ENCODE results near the gene FAP.

The FAP gene

GRCh38 chr2:162226836-162227235 is 16.4 kb downstream of the FAP start:
- intact Hi-C loops (cut with micrococcal nuclease): no loop called here
- Mint-ChIP-seq H3K4me3 (no peak overlapping the region), H3K27me3 (no peaks in the 10 kb centered on the region), H3K36me3 (ENCODE audit: low read depth) (no peaks in the 10 kb centered on the region), H3K9me3 (no peaks in the 10 kb centered on the region), H3K27ac (no peak overlapping the region), H3K4me1 (ENCODE audit: low read depth) (peaks cover 6% of the 10 kb centered on the region)

- no peak overlapping the region for H3K27ac Mint-ChIP-seq
- peaks cover 6% of the 10 kb centered on the region for H3K4me1 Mint-ChIP-seq (ENCODE audit: low read depth)
- intact Hi-C loops (cut with micrococcal nuclease): loop anchor here (1.0 to 5.0 kb wide), 3 partner anchors 41 to 77 kb away; partner anchors contain the start of gene GCG
- H3K9me3 Mint-ChIP-seq: no peaks in the 10 kb centered on the region
- no peak overlapping the region for H3K4me3 Mint-ChIP-seq
- H3K27me3 Mint-ChIP-seq: no peaks in the 10 kb centered on the region
- H3K36me3 Mint-ChIP-seq (ENCODE audit: low read depth): no peaks in the 10 kb centered on the region
Measured at GRCh38 chr2:162221064-162221463, 22.2 kb downstream of the FAP start.

- H3K4me1 Mint-ChIP-seq (ENCODE audit: low read depth): peaks cover 6% of the 10 kb centered on the region
- no peaks in the 10 kb centered on the region for H3K9me3 Mint-ChIP-seq
- intact Hi-C loops (cut with micrococcal nuclease): loop anchor here (5.0 kb wide), 2 partner anchors 42 to 68 kb away; partner anchors contain the start of gene GCG
- no peak overlapping the region for H3K27ac Mint-ChIP-seq
- no peaks in the 10 kb centered on the region for H3K36me3 Mint-ChIP-seq (ENCODE audit: low read depth)
- H3K4me3 Mint-ChIP-seq: no peak overlapping the region
- H3K27me3 Mint-ChIP-seq: no peaks in the 10 kb centered on the region
Measured at GRCh38 chr2:162220368-162220767, 22.9 kb downstream of the FAP start.

GRCh38 chr2:162219426-162219825 is 23.8 kb downstream of the FAP start:
- no peaks in the 10 kb centered on the region for H3K36me3 Mint-ChIP-seq (ENCODE audit: low read depth)
- H3K27me3 Mint-ChIP-seq: no peaks in the 10 kb centered on the region
- no peaks in the 10 kb centered on the region for H3K9me3 Mint-ChIP-seq
- intact Hi-C loops (cut with micrococcal nuclease): no loop called here
- no peak overlapping the region for H3K27ac Mint-ChIP-seq
- peaks cover 6% of the 10 kb centered on the region for H3K4me1 Mint-ChIP-seq (ENCODE audit: low read depth)
- H3K4me3 Mint-ChIP-seq: no peak overlapping the region

GRCh38 chr2:162217598-162217997 is 25.6 kb downstream of the FAP start:
- Mint-ChIP-seq H3K9me3 (no peaks in the 10 kb centered on the region), H3K27ac (no peak overlapping the region), H3K27me3 (no peaks in the 10 kb centered on the region), H3K4me1 (ENCODE audit: low read depth) (peaks cover 2% of the 10 kb centered on the region), H3K4me3 (no peak overlapping the region), H3K36me3 (ENCODE audit: low read depth) (no peaks in the 10 kb centered on the region)
- intact Hi-C loops (cut with micrococcal nuclease): no loop called here

GRCh38 chr2:162215162-162215561 is 28.1 kb downstream of the FAP start:
- intact Hi-C loops (cut with micrococcal nuclease): no loop called here
- Mint-ChIP-seq H3K36me3 (ENCODE audit: low read depth) (no peaks in the 10 kb centered on the region), H3K9me3 (no peaks in the 10 kb centered on the region), H3K27me3 (no peaks in the 10 kb centered on the region), H3K4me1 (ENCODE audit: low read depth) (no peaks in the 10 kb centered on the region), H3K4me3 (no peak overlapping the region), H3K27ac (no peak overlapping the region)

- H3K27ac Mint-ChIP-seq: no peak overlapping the region
- H3K4me3 Mint-ChIP-seq: no peak overlapping the region
- no peaks in the 10 kb centered on the region for H3K36me3 Mint-ChIP-seq (ENCODE audit: low read depth)
- no peaks in the 10 kb centered on the region for H3K9me3 Mint-ChIP-seq
- H3K4me1 Mint-ChIP-seq (ENCODE audit: low read depth): no peaks in the 10 kb centered on the region
- intact Hi-C loops (cut with micrococcal nuclease): no loop called here
- H3K27me3 Mint-ChIP-seq: no peaks in the 10 kb centered on the region
Measured at GRCh38 chr2:162212366-162212765, 30.9 kb downstream of the FAP start.

- Mint-ChIP-seq H3K27ac (no peak overlapping the region), H3K4me1 (ENCODE audit: low read depth) (no peaks in the 10 kb centered on the region), H3K36me3 (ENCODE audit: low read depth) (no peaks in the 10 kb centered on the region), H3K9me3 (no peaks in the 10 kb centered on the region), H3K4me3 (no peak overlapping the region), H3K27me3 (no peaks in the 10 kb centered on the region)
- intact Hi-C loops (cut with micrococcal nuclease): no loop called here
Measured at GRCh38 chr2:162211732-162212131, 31.5 kb downstream of the FAP start.

GRCh38 chr2:162210385-162210784 is 32.9 kb downstream of the FAP start:
- H3K27ac Mint-ChIP-seq: no peak overlapping the region
- H3K4me3 Mint-ChIP-seq: no peak overlapping the region

GRCh38 chr2:162202203-162202602 is 41.0 kb downstream of the FAP start:
- H3K4me3 Mint-ChIP-seq: no peak overlapping the region
- intact Hi-C loops (cut with micrococcal nuclease): no loop called here
- no peaks in the 10 kb centered on the region for H3K9me3 Mint-ChIP-seq
- no peak overlapping the region for H3K27ac Mint-ChIP-seq
- no peaks in the 10 kb centered on the region for H3K4me1 Mint-ChIP-seq (ENCODE audit: low read depth)
- H3K36me3 Mint-ChIP-seq (ENCODE audit: low read depth): no peaks in the 10 kb centered on the region
- no peaks in the 10 kb centered on the region for H3K27me3 Mint-ChIP-seq

More at GRCh38 chr2:162210385-162210784, 32.9 kb downstream of the FAP start:
- no peaks in the 10 kb centered on the region for H3K27me3 Mint-ChIP-seq
- no peaks in the 10 kb centered on the region for H3K4me1 Mint-ChIP-seq (ENCODE audit: low read depth)
- no peaks in the 10 kb centered on the region for H3K9me3 Mint-ChIP-seq
- H3K36me3 Mint-ChIP-seq (ENCODE audit: low read depth): no peaks in the 10 kb centered on the region
- intact Hi-C loops (cut with micrococcal nuclease): no loop called here

- intact Hi-C loops (cut with micrococcal nuclease): no loop called here
- no peak overlapping the region for H3K27ac Mint-ChIP-seq
- no peak overlapping the region for H3K4me3 Mint-ChIP-seq
- no peaks in the 10 kb centered on the region for H3K36me3 Mint-ChIP-seq (ENCODE audit: low read depth)
- H3K4me1 Mint-ChIP-seq (ENCODE audit: low read depth): no peaks in the 10 kb centered on the region
- H3K9me3 Mint-ChIP-seq: no peaks in the 10 kb centered on the region
- no peaks in the 10 kb centered on the region for H3K27me3 Mint-ChIP-seq
Measured at GRCh38 chr2:162200636-162201035, 42.6 kb downstream of the FAP start.

GRCh38 chr2:162199913-162200312 is 43.3 kb downstream of the FAP start:
- no peak overlapping the region for H3K4me3 Mint-ChIP-seq
- H3K36me3 Mint-ChIP-seq (ENCODE audit: low read depth): no peaks in the 10 kb centered on the region
- no peaks in the 10 kb centered on the region for H3K9me3 Mint-ChIP-seq
- no peaks in the 10 kb centered on the region for H3K27me3 Mint-ChIP-seq
- intact Hi-C loops (cut with micrococcal nuclease): no loop called here
- H3K4me1 Mint-ChIP-seq (ENCODE audit: low read depth): no peaks in the 10 kb centered on the region
- no peak overlapping the region for H3K27ac Mint-ChIP-seq

GRCh38 chr2:162198239-162198638 is 45.0 kb downstream of the FAP start:
- H3K27me3 Mint-ChIP-seq: no peaks in the 10 kb centered on the region
- no peaks in the 10 kb centered on the region for H3K4me1 Mint-ChIP-seq (ENCODE audit: low read depth)
- no peak overlapping the region for H3K4me3 Mint-ChIP-seq
- H3K36me3 Mint-ChIP-seq (ENCODE audit: low read depth): no peaks in the 10 kb centered on the region
- intact Hi-C loops (cut with micrococcal nuclease): no loop called here
- no peak overlapping the region for H3K27ac Mint-ChIP-seq
- H3K9me3 Mint-ChIP-seq: no peaks in the 10 kb centered on the region

- Mint-ChIP-seq H3K27me3 (peaks cover 4% of the 10 kb centered on the region), H3K4me3 (no peak overlapping the region), H3K27ac (no peak overlapping the region), H3K9me3 (no peaks in the 10 kb centered on the region), H3K36me3 (ENCODE audit: low read depth) (no peaks in the 10 kb centered on the region), H3K4me1 (ENCODE audit: low read depth) (no peaks in the 10 kb centered on the region)
- intact Hi-C loops (cut with micrococcal nuclease): no loop called here
Measured at GRCh38 chr2:162197069-162197825, 46.0 kb downstream of the FAP start.

GRCh38 chr2:162196638-162197037 is 46.6 kb downstream of the FAP start:
- H3K4me1 Mint-ChIP-seq (ENCODE audit: low read depth): no peaks in the 10 kb centered on the region
- no peak overlapping the region for H3K27ac Mint-ChIP-seq
- intact Hi-C loops (cut with micrococcal nuclease): no loop called here
- H3K27me3 Mint-ChIP-seq: peaks cover 5% of the 10 kb centered on the region
- H3K9me3 Mint-ChIP-seq: no peaks in the 10 kb centered on the region
- H3K4me3 Mint-ChIP-seq: no peak overlapping the region
- H3K36me3 Mint-ChIP-seq (ENCODE audit: low read depth): no peaks in the 10 kb centered on the region

Measured in dendritic cell treated with granulocyte-macrophage colony-stimulating factor and Interleukin-4, amounts not matched to agents 40 ng/mL and 50 ng/mL, for 4 days (primary cell).